Measurements from ENCODE around the gene NOP14. TPM values are rescaled to one million over a fixed set of nuclear protein-coding genes. Genes with fewer than 3 reads are reported as not detected.
A peak's percentile ranks its signal among the peaks of the same experiment; 100 is the strongest.

The NOP14 gene
- total and polyA plus RNA-seq, 2 of the 8 experiments (the other 6 are each of a cell fraction or from before 2014, with no cell fraction given) = 8.6 to 45.3 TPM

DNA sequence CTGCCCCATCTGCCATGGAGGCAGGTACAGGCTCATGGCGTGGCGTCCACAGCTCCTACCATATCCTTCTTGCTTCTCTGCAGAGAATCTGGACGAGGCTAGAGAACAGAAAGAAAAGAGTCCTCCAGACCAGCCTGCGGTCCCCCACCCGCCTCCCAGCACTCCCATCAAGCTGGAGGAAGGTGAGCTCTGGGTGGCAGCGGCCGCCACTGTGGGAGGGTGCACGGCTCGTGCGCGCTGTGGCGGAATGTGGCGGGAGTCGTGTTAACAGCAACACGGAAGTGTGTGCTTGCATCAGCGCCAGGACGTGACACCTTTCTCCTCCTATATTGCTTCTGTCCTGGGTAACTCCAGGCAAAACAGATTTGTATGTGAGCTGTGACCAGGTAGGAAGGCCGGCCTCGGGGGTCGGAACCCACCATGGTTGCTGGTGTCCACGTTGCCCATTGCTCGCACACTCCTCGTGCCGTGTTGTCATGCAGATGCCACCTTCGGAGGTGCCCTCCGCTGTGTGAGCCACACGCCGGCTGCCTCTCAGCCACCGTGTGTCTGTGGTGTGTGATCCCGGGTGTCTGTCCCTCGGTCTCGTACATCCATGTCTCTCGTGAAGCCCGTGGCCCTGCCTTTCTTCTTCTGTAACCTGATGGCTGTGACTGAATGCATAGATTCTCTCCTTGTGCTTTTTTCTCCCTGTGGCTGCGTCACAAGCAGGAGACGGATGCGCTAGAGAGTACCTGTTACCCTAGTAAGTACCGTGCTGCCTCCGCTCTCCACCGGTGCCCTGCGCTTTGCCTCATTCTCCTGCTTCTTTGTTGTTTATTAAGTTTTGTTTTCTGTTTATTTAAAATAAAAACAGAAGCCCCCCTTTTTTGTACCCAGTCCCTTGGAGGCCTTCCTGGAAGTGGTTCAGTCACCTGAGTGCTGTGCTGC, 37.0 kb downstream of the NOP14 start:
- H3K9ac ChIP-seq (replicated peaks in 1 of 4; ENCODE audit: extremely low read depth in 1 of 4, low read depth in 3 of 4, low read length in 3 of 4) = no peak overlapping the region
- H2BK15ac ChIP-seq (ENCODE audit: low read length) = no peak overlapping the region
- peaks cover 2% of the 10 kb centered on the region for H3K79me1 ChIP-seq (ENCODE audit: low read depth, low read length)
- no peak overlapping the region for H3K14ac ChIP-seq (ENCODE audit: insufficient read length)
- no peak for DNase-seq (ENCODE audit: low read depth in 1 of 2, low spot score in 2 of 2)
- no peak overlapping the region for H3K4me3 ChIP-seq (ENCODE audit: extremely low read depth in 1 of 4, insufficient read depth in 2 of 4, low read depth in 3 of 4, low read length in 4 of 4)
- H3K56ac ChIP-seq (replicated peaks; ENCODE audit: insufficient read length, low read depth, low read length) = no peak overlapping the region
- H3K27ac ChIP-seq (ENCODE audit: low read depth, low read length) = no peak overlapping the region
- H3K18ac ChIP-seq (ENCODE audit: extremely low read depth, low read length) = no peak overlapping the region
- H4K8ac ChIP-seq (ENCODE audit: extremely low read depth, insufficient read depth, low read length) = no peak overlapping the region
- no peaks in the 10 kb centered on the region for H3K27me3 ChIP-seq (replicated peaks in 1 of 4; ENCODE audit: control insufficient read depth in 3 of 4, extremely low read depth in 1 of 4, insufficient read depth in 3 of 4, low read length in 3 of 4)
- peaks cover 3 to 14% (median 8%) of the 10 kb centered on the region in 4 experiments; a peak in 6 of 7 replicates for H3K4me1 ChIP-seq (replicated peaks in 1 of 4; ENCODE audit: control insufficient read depth in 3 of 4, insufficient read depth in 4 of 4, low read length in 3 of 4)
- no peak overlapping the region for H3K4me2 ChIP-seq (ENCODE audit: insufficient read depth in 1 of 2, low read depth in 2 of 2, low read length in 2 of 2)
- no peak overlapping the region for H2AFZ ChIP-seq (ENCODE audit: low read length)
- no peak overlapping the region for H2BK120ac ChIP-seq (replicated peaks; ENCODE audit: low read depth, low read length)
- no peak overlapping the region for H3K23ac ChIP-seq (ENCODE audit: insufficient read length)
- ChIA-PET POLR2A (ENCODE audit: partially characterized antibody) (interaction anchor here (1.9 to 5.7 kb wide), 2 partner anchors 11 to 19 kb away, joined by 5 to 45 read pairs; no protein-coding TSS in a partner anchor), CTCF (ENCODE audit: partially characterized antibody) (interaction anchor here (0.6 to 3.7 kb wide), 3 partner anchors 13 to 88 kb away, joined by 3 to 13 read pairs (median 4); no protein-coding TSS in a partner anchor)
- H2BK20ac ChIP-seq (ENCODE audit: low read length) = no peak overlapping the region
- TF ChIP-seq PHF8 (conservative IDR thresholded peaks at IDR 0.05; ENCODE audit: low read depth, low read length) (no peak), JUND (IDR thresholded peaks at IDR 0.05; ENCODE audit: low read length) (no peak), TBP (IDR thresholded peaks at IDR 0.05; ENCODE audit: low read depth, low read length) (no peak), NANOG (IDR thresholded peaks at IDR 0.05; ENCODE audit: insufficient read depth, low read depth, low read length, poor library complexity, severe bottlenecking) (no peak), BRCA1 (IDR thresholded peaks at IDR 0.05; ENCODE audit: low read depth, low read length) (no peak)
- TF ChIP-seq, protein P1, sequence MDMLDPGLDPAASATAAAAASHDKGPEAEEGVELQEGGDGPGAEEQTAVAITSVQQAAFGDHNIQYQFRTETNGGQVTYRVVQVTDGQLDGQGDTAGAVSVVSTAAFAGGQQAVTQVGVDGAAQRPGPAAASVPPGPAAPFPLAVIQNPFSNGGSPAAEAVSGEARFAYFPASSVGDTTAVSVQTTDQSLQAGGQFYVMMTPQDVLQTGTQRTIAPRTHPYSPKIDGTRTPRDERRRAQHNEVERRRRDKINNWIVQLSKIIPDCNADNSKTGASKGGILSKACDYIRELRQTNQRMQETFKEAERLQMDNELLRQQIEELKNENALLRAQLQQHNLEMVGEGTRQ (IDR thresholded peaks at IDR 0.05; ENCODE audit: low read length) = no peak
- peaks cover 4 to 33% (median 21%) of the 10 kb centered on the region in 4 experiments for H3K36me3 ChIP-seq (ENCODE audit: control insufficient read depth in 2 of 4, insufficient read depth in 4 of 4, low read length in 3 of 4)
- no peak overlapping the region for H2AK5ac ChIP-seq (ENCODE audit: low read depth, low read length)
- no peak overlapping the region for H4K5ac ChIP-seq (ENCODE audit: insufficient read length, low read depth, low read length)
- H3K9me3 ChIP-seq (ENCODE audit: insufficient read depth in 2 of 2, low read depth in 1 of 2, low read length in 1 of 2) = peaks cover 0 to 8% of the 10 kb centered on the region in 2 experiments; a peak in 1 of 4 replicates
- no peak overlapping the region for H3K4ac ChIP-seq (replicated peaks; ENCODE audit: insufficient read length, low read depth, low read length)
- peaks cover 0 to 10% of the 10 kb centered on the region in 2 experiments for H4K20me1 ChIP-seq (replicated peaks in 1 of 2; ENCODE audit: control insufficient read depth in 1 of 2, insufficient read depth in 2 of 2, low read length in 2 of 2)
- no peaks in the 10 kb centered on the region; a peak in 2 of 4 replicates for H3K79me2 ChIP-seq (ENCODE audit: control insufficient read depth in 1 of 2, insufficient read depth in 2 of 2, low read length in 2 of 2)
- H2BK5ac ChIP-seq (ENCODE audit: low read depth, low read length) = 0 out of 2 replicates have a peak overlapping the region, but pooled peaks have one; percentile 10
- H2BK12ac ChIP-seq (ENCODE audit: low read depth, low read length) = no peak overlapping the region
- no peaks in the 10 kb centered on the region for H3K23me2 ChIP-seq (ENCODE audit: low read depth, low read length)
- no peak overlapping the region for H4K91ac ChIP-seq (replicated peaks; ENCODE audit: insufficient read length, low read length)
- 92% methylated on average over 39 of the region's 41 CpGs; no CpG with 5 or more reads in 1 of the 2 experiments for WGBS, 2 experiments (ENCODE audit: extremely low coverage in 1 of 2, insufficient coverage in 1 of 2, insufficient read length in 1 of 2, insufficient replicate concordance in 2 of 2, low coverage in 1 of 2, low lambda C conversion rate in 2 of 2, missing lambda C conversion rate in 1 of 2)
- FAIRE-seq = no peak
